ENCODE results near the gene PRR7. TPM values are rescaled to one million over a fixed set of nuclear protein-coding genes. Genes with fewer than 3 reads are reported as not detected.

The PRR7 gene
- total RNA-seq, 1 experiment from 2014 or later = 40.6 TPM

GRCh38 chr5:177448244-177448950 is 1.8 kb downstream of the PRR7 start:
- BruUV-seq (replicated peaks) = no TSS peak
- Histone ChIP-seq H3K9ac (ENCODE audit: low read length) (peak overlapping the region; percentile 75), H2AFZ (ENCODE audit: low read length) (no peak overlapping the region), H3K27me3 (ENCODE audit: low read length) (no peaks in the 10 kb centered on the region), H3K9me2 (replicated peaks; ENCODE audit: low read length) (no peaks in the 10 kb centered on the region), H3K9me3 (ENCODE audit: low read length) (no peaks in the 10 kb centered on the region), H3F3A (ENCODE audit: low read length, unreplicated experiment) (peaks cover 7% of the 10 kb centered on the region), H3K27ac (ENCODE audit: low read length) (peak overlapping the region; percentile 85), H4K20me1 (ENCODE audit: low read length) (no peaks in the 10 kb centered on the region), H3K4me2 (ENCODE audit: low read length) (peak overlapping the region; percentile 97), H3K79me2 (ENCODE audit: low read length) (peaks cover 48% of the 10 kb centered on the region), H3K4me1 (ENCODE audit: insufficient read depth, low read length) (peaks cover 23% of the 10 kb centered on the region), H3K36me3 (ENCODE audit: low read depth, low read length) (no peaks in the 10 kb centered on the region), H3K4me3 (ENCODE audit: low read length) (peak overlapping the region; percentile 82)
- DNase-seq (no peak), ATAC-seq (no peak)
- CTCF ChIA-PET = interaction anchor here (0.7 to 1.6 kb wide), 5 partner anchors 9 to 78 kb away, joined by 3 to 18 read pairs (median 5); no protein-coding TSS in a partner anchor
- intact Hi-C loops (cut with micrococcal nuclease) = no loop called here
- TF ChIP-seq EZH2phosphoT487 (IDR thresholded peaks at IDR 0.05; ENCODE audit: borderline replicate concordance, low read length) (no peak), CTCF (conservative IDR thresholded peaks at IDR 0.05; ENCODE audit: low read depth, low read length) (no peak), EZH2 (IDR thresholded peaks at IDR 0.05; ENCODE audit: low read length, unreplicated experiment) (no peak)
- POLR2A ChIA-PET (ENCODE audit: unreplicated experiment) = interaction anchor here (0.5 to 0.7 kb wide), 3 partner anchors 21 to 136 kb away, joined by 3 to 10 read pairs (median 4); partner anchors contain the start of gene GRK6

GRCh38 chr5:177449140-177450061 is 2.8 kb downstream of the PRR7 start:
- intact Hi-C loops (cut with micrococcal nuclease) = no loop called here
- H3K79me2 ChIP-seq (ENCODE audit: low read length) = peaks cover 41% of the 10 kb centered on the region
- H3K9ac ChIP-seq (ENCODE audit: low read length) = no peak overlapping the region
- ChIA-PET CTCF (no interaction called here), POLR2A (ENCODE audit: unreplicated experiment) (interaction anchor here (0.5 kb wide), 1 partner anchor 23 kb away, joined by 10 read pairs; the partner anchor contains the start of gene GRK6)
- no peaks in the 10 kb centered on the region for H3K27me3 ChIP-seq (ENCODE audit: low read length)
- H3K4me2 ChIP-seq (ENCODE audit: low read length) = no peak overlapping the region
- no peaks in the 10 kb centered on the region for H3K9me3 ChIP-seq (ENCODE audit: low read length)
- no peak overlapping the region for H2AFZ ChIP-seq (ENCODE audit: low read length)
- H3F3A ChIP-seq (ENCODE audit: low read length, unreplicated experiment) = peaks cover 7% of the 10 kb centered on the region
- no peaks in the 10 kb centered on the region for H4K20me1 ChIP-seq (ENCODE audit: low read length)
- no peaks in the 10 kb centered on the region for H3K36me3 ChIP-seq (ENCODE audit: low read depth, low read length)
- no TSS peak for BruUV-seq (replicated peaks)
- no peak overlapping the region for H3K27ac ChIP-seq (ENCODE audit: low read length)
- H3K4me3 ChIP-seq (ENCODE audit: low read length) = no peak overlapping the region
- DNase-seq (no peak), ATAC-seq (no peak)
- TF ChIP-seq EZH2 (IDR thresholded peaks at IDR 0.05; ENCODE audit: low read length, unreplicated experiment) (no peak), EZH2phosphoT487 (IDR thresholded peaks at IDR 0.05; ENCODE audit: borderline replicate concordance, low read length) (no peak), CTCF (conservative IDR thresholded peaks at IDR 0.05; ENCODE audit: low read depth, low read length) (no peak)
- peaks cover 31% of the 10 kb centered on the region for H3K4me1 ChIP-seq (ENCODE audit: insufficient read depth, low read length)
- no peaks in the 10 kb centered on the region for H3K9me2 ChIP-seq (replicated peaks; ENCODE audit: low read length)
